Breast epithelium (tissue), 4 donors: ENCODE measurements around the gene CYP24A1. TPM values are rescaled to one million over a fixed set of nuclear protein-coding genes. Genes with fewer than 3 reads are reported as not detected.

Experiments
- DNase-seq, 2 donors: peaks; one replicate each; pipeline ENCODE4 v3.0.0-alpha.2; 2019; ENCODE audit warnings: low spot score in 2 of 2
- H3K27ac ChIP-seq, 2 donors: fragments of 200-600 bp; sonication (generic) in 1 of 2; one replicate each; pipeline ENCODE4 v1.5.1; 2016 to 2019; ENCODE audit warnings: mild to moderate bottlenecking in 1 of 2
- H3K27me3 ChIP-seq, 2 donors: fragments of 200-600 bp; sonication (generic) in 1 of 2; one replicate each; pipeline versions ENCODE4 v1.5.1 to v1.6.0; 2017 to 2019; ENCODE audit warnings: control low read depth in 1 of 2, mild to moderate bottlenecking in 1 of 2
- H3K36me3 ChIP-seq: fragments of 200-600 bp; one replicate; pipeline ENCODE4 v1.5.1; 2019
- H3K4me1 ChIP-seq, 2 donors: fragments of 200-600 bp; sonication (generic); one replicate each; pipeline ENCODE4 v1.5.1; 2016 to 2019; ENCODE audit warnings: control low read depth in 1 of 2
- H3K4me3 ChIP-seq, 3 donors: fragments of 200-600 bp; sonication (generic); 1 replicate in 2 of 3; 2 replicates in 1 of 3; pipeline ENCODE4 v1.5.1; 2016 to 2019; ENCODE audit warnings: mild to moderate bottlenecking in 3 of 3, moderate library complexity in 2 of 3
- H3K9me3 ChIP-seq, 2 donors: fragments of 200-600 bp; sonication (generic) in 1 of 2; one replicate each; pipeline ENCODE4 v1.5.1; 2016 to 2019; ENCODE audit warnings: control low read depth in 1 of 2
- POLR2A ChIP-seq: fragments of 450-650 bp; IDR thresholded peaks from one replicate; pipeline ENCODE4 v1.6.1; 2016; ENCODE audit warnings: antibody characterized with exemption, mild to moderate bottlenecking, moderate library complexity
- POLR2AphosphoS5 ChIP-seq, 3 donors: sonication (generic); formaldehyde crosslinking; IDR thresholded peaks; one replicate each; pipeline ENCODE4 v1.6.1; 2017; ENCODE audit warnings: antibody characterized with exemption in 3 of 3
- intact Hi-C: fragments of 100-400 bp; cut with DNase I; formaldehyde crosslinking; loops from one replicate; pipeline ENCODE4 v1.15.1; 2023; ENCODE audit warnings: low total_unique reads
- total RNA-seq, 3 donors: library from RNA; depleted of rRNA; stranded (reverse); fragments of >200 nt; gene quantifications; one replicate each; pipeline ENCODE4 v1.1.0, GENCODE V29; 2016
- TF ChIP-seq, protein P1 (sequence below), 3 donors: fragments of 450-650 bp; IDR thresholded peaks; one replicate each; pipeline ENCODE4 v1.5.1; 2016 to 2017; ENCODE audit warnings: antibody characterized with exemption in 3 of 3, mild to moderate bottlenecking in 3 of 3, moderate library complexity in 3 of 3

The CYP24A1 gene
- total RNA-seq, 3 donors from 2014 or later: 2.0 to 6.4 TPM; not detected in 1

- no peak for DNase-seq
- no peak overlapping the region for H3K27ac ChIP-seq
- no peaks in the 10 kb centered on the region for H3K9me3 ChIP-seq
- H3K4me3 ChIP-seq: no peak overlapping the region
- H3K36me3 ChIP-seq: no peaks in the 10 kb centered on the region
- no peak for TF ChIP-seq POLR2AphosphoS5 (IDR thresholded peaks at IDR 0.05)
- TF ChIP-seq, protein P1, sequence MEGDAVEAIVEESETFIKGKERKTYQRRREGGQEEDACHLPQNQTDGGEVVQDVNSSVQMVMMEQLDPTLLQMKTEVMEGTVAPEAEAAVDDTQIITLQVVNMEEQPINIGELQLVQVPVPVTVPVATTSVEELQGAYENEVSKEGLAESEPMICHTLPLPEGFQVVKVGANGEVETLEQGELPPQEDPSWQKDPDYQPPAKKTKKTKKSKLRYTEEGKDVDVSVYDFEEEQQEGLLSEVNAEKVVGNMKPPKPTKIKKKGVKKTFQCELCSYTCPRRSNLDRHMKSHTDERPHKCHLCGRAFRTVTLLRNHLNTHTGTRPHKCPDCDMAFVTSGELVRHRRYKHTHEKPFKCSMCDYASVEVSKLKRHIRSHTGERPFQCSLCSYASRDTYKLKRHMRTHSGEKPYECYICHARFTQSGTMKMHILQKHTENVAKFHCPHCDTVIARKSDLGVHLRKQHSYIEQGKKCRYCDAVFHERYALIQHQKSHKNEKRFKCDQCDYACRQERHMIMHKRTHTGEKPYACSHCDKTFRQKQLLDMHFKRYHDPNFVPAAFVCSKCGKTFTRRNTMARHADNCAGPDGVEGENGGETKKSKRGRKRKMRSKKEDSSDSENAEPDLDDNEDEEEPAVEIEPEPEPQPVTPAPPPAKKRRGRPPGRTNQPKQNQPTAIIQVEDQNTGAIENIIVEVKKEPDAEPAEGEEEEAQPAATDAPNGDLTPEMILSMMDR (IDR thresholded peaks at IDR 0.05): no peak
- TF ChIP-seq POLR2A: no peak
- no peaks in the 10 kb centered on the region for H3K4me1 ChIP-seq
- intact Hi-C loops: loop anchor here (10.0 kb wide), 1 partner anchor 79 kb away; no protein-coding TSS in a partner anchor
- H3K27me3 ChIP-seq: no peaks in the 10 kb centered on the region
Measured at GRCh38 chr20:54193817-54194216, 20.0 kb upstream of the CYP24A1 start.

DNA sequence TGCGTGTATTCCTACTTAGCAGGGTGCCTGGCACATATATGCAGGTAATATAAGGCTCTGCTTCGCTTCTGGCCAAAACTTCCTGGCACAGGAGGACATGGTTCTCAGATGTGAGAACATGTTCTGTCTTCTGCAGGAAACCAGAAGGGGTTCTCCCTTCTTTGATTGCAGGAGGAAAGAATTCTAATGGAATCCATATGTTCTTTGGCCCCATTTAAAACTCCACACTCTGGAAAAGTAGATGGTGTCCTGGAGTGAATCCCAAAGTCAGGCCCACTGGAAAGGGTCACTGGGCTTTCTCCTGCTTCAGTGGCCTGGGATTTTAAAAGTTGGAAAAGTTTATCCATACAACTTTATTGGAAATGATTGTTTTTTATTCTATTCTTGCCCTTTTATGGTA is 16.4 kb upstream of the CYP24A1 start:
- DNase-seq: no peak
- TF ChIP-seq, protein P1 (IDR thresholded peaks at IDR 0.05): no peak
- TF ChIP-seq POLR2A: no peak
- TF ChIP-seq POLR2AphosphoS5 (IDR thresholded peaks at IDR 0.05): no peak
- Histone ChIP-seq H3K4me1 (no peaks in the 10 kb centered on the region), H3K9me3 (no peaks in the 10 kb centered on the region), H3K4me3 (no peak overlapping the region), H3K36me3 (no peaks in the 10 kb centered on the region), H3K27me3 (no peaks in the 10 kb centered on the region), H3K27ac (peak overlapping the region in 1 of 2 donors; percentile 32)
- intact Hi-C loops: loop anchor here (10.0 kb wide), 1 partner anchor 75 kb away; no protein-coding TSS in a partner anchor

DNA sequence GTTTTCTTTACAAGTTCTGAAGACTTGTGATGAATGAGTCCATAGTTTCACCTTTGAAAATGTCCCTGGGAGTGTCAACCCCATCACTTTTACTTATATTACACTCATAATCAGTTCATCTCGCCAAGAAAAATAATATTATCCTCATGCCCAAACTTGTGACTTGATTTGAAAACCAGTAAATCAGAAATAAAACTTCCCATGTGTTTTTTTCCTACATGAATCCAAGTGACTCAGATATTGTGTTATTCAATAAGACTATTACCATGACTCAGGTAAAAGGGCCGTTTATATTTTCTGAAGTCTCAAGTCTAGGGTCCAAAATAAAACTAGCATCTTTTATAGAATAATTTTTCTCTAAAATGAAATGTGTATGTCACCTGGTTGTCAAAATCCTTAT is 15.8 kb upstream of the CYP24A1 start:
- Histone ChIP-seq H3K36me3 (no peaks in the 10 kb centered on the region), H3K27ac (peak overlapping the region in 1 of 2 donors; percentile 14), H3K4me3 (no peak overlapping the region), H3K9me3 (no peaks in the 10 kb centered on the region), H3K27me3 (no peaks in the 10 kb centered on the region), H3K4me1 (no peaks in the 10 kb centered on the region)
- no peak for DNase-seq
- TF ChIP-seq POLR2A: no peak
- no peak for TF ChIP-seq POLR2AphosphoS5 (IDR thresholded peaks at IDR 0.05)
- TF ChIP-seq, protein P1 (IDR thresholded peaks at IDR 0.05): no peak
- intact Hi-C loops: loop anchor here (10.0 kb wide), 1 partner anchor 75 kb away; no protein-coding TSS in a partner anchor

GRCh38 chr20:54188132-54188849 is 14.5 kb upstream of the CYP24A1 start:
- no peak for DNase-seq
- Histone ChIP-seq H3K9me3 (no peaks in the 10 kb centered on the region), H3K36me3 (no peaks in the 10 kb centered on the region), H3K4me3 (no peak overlapping the region), H3K4me1 (no peaks in the 10 kb centered on the region), H3K27ac (no peak overlapping the region), H3K27me3 (no peaks in the 10 kb centered on the region)
- intact Hi-C loops: no loop called here
- TF ChIP-seq, protein P1 (IDR thresholded peaks at IDR 0.05): no peak
- TF ChIP-seq POLR2A: no peak
- no peak for TF ChIP-seq POLR2AphosphoS5 (IDR thresholded peaks at IDR 0.05)

GRCh38 chr20:54184904-54185626 is 11.3 kb upstream of the CYP24A1 start:
- Histone ChIP-seq H3K36me3 (no peaks in the 10 kb centered on the region), H3K4me3 (no peak overlapping the region), H3K4me1 (no peaks in the 10 kb centered on the region), H3K27me3 (no peaks in the 10 kb centered on the region), H3K9me3 (no peaks in the 10 kb centered on the region), H3K27ac (no peak overlapping the region)
- TF ChIP-seq, protein P1 (IDR thresholded peaks at IDR 0.05): no peak
- no peak for TF ChIP-seq POLR2AphosphoS5 (IDR thresholded peaks at IDR 0.05)
- TF ChIP-seq POLR2A: no peak
- no peak for DNase-seq
- intact Hi-C loops: no loop called here
